ENCODE measurements around the gene MAML2. TPM values are rescaled to one million over a fixed set of nuclear protein-coding genes. Genes with fewer than 3 reads are reported as not detected.

The MAML2 gene
- total RNA-seq, 3 donors from 2014 or later (not counting 1 experiment from before 2014, with no cell fraction given) = 14.2 to 20.5 (median 16.1) TPM

- no peaks in the 10 kb centered on the region for H3K9me3 Mint-ChIP-seq
- ATAC-seq (no peak), DNase-seq (no peak)
- 89% methylated on average over 2 of the region's 3 CpGs for WGBS (ENCODE audit: insufficient coverage)
- intact Hi-C loops (cut with micrococcal nuclease) = no loop called here
- no peak for TF ChIP-seq CTCF (IDR thresholded peaks at IDR 0.05)
- peak overlapping the region; percentile 93 to 98 for H3K27ac Mint-ChIP-seq
- H3K9me3 ChIP-seq (ENCODE audit: control insufficient read depth, insufficient read depth, low read length) = no peaks in the 10 kb centered on the region
- H3K4me3 Mint-ChIP-seq = no peak overlapping the region
- H3K4me1 ChIP-seq (ENCODE audit: control insufficient read depth, insufficient read depth, low read length) = peaks cover 38% of the 10 kb centered on the region
- H3K27ac ChIP-seq (ENCODE audit: low read length) = peak overlapping the region; percentile 9
- peaks cover 70 to 74% of the 10 kb centered on the region in 2 donors for H3K4me1 Mint-ChIP-seq
- no peaks in the 10 kb centered on the region for H3K36me3 ChIP-seq (ENCODE audit: control insufficient read depth, insufficient read depth, low read length)
- no peaks in the 10 kb centered on the region for H3K36me3 Mint-ChIP-seq
- no peak overlapping the region for H3K4me3 ChIP-seq (ENCODE audit: low read length)
- H3K27me3 Mint-ChIP-seq (ENCODE audit: low read depth in 2 of 2) = no peaks in the 10 kb centered on the region
- H3K27me3 ChIP-seq (ENCODE audit: control insufficient read depth, insufficient read depth, low read length) = no peaks in the 10 kb centered on the region
These were observed 82.9 kb downstream of the MAML2 start for GRCh38 chr11:96260067-96260511.

GRCh38 chr11:96259134-96259830, 83.7 kb downstream of the MAML2 start:
- 54% methylated on average over 2 of the region's 4 CpGs for WGBS (ENCODE audit: insufficient coverage)
- Mint-ChIP-seq H3K27me3 (ENCODE audit: low read depth in 2 of 2) (no peaks in the 10 kb centered on the region), H3K27ac (peak overlapping the region; percentile 93 to 98), H3K4me3 (peak overlapping the region; percentile 91), H3K36me3 (no peaks in the 10 kb centered on the region), H3K4me1 (peaks cover 72 to 75% of the 10 kb centered on the region in 2 donors), H3K9me3 (no peaks in the 10 kb centered on the region)
- Histone ChIP-seq H3K36me3 (ENCODE audit: control insufficient read depth, insufficient read depth, low read length) (no peaks in the 10 kb centered on the region), H3K4me1 (ENCODE audit: control insufficient read depth, insufficient read depth, low read length) (peaks cover 44% of the 10 kb centered on the region), H3K27me3 (ENCODE audit: control insufficient read depth, insufficient read depth, low read length) (no peaks in the 10 kb centered on the region), H3K4me3 (ENCODE audit: low read length) (no peak overlapping the region), H3K27ac (ENCODE audit: low read length) (peak overlapping the region; percentile 90), H3K9me3 (ENCODE audit: control insufficient read depth, insufficient read depth, low read length) (no peaks in the 10 kb centered on the region)
- DNase-seq = peak in 1 of 2 donors; percentile 38
- intact Hi-C loops (cut with micrococcal nuclease) = loop anchor here (5.0 to 10.0 kb wide), 2 partner anchors 128 to 296 kb away; partner anchors contain the start of gene CCDC82
- TF ChIP-seq CTCF (IDR thresholded peaks at IDR 0.05) = no peak
- ATAC-seq = no peak

GRCh38 chr11:96257972-96258934, 84.7 kb downstream of the MAML2 start:
- DNase-seq = peak in 1 of 2 donors; percentile 82
- no peaks in the 10 kb centered on the region for H3K27me3 Mint-ChIP-seq (ENCODE audit: low read depth in 2 of 2)
- 4% methylated on average over 2 of the region's 4 CpGs for WGBS (ENCODE audit: insufficient coverage)

More at GRCh38 chr11:96257972-96258934, 84.7 kb downstream of the MAML2 start:
- ATAC-seq = peak; percentile 80 to 86 (median 84)
- Histone ChIP-seq H3K4me1 (ENCODE audit: control insufficient read depth, insufficient read depth, low read length) (peaks cover 40% of the 10 kb centered on the region), H3K36me3 (ENCODE audit: control insufficient read depth, insufficient read depth, low read length) (no peaks in the 10 kb centered on the region), H3K9me3 (ENCODE audit: control insufficient read depth, insufficient read depth, low read length) (no peaks in the 10 kb centered on the region), H3K27me3 (ENCODE audit: control insufficient read depth, insufficient read depth, low read length) (no peaks in the 10 kb centered on the region), H3K27ac (ENCODE audit: low read length) (peak overlapping the region; percentile 90), H3K4me3 (ENCODE audit: low read length) (peak overlapping the region; percentile 27)
- peak overlapping the region; percentile 91 for H3K4me3 Mint-ChIP-seq
- intact Hi-C loops (cut with micrococcal nuclease) = loop anchor here (1.0 to 10.0 kb wide), 3 partner anchors 9 to 297 kb away; partner anchors contain the start of gene CCDC82
- peaks cover 73 to 80% of the 10 kb centered on the region in 2 donors for H3K4me1 Mint-ChIP-seq
- no peaks in the 10 kb centered on the region for H3K9me3 Mint-ChIP-seq
- H3K36me3 Mint-ChIP-seq = no peaks in the 10 kb centered on the region
- peak overlapping the region; percentile 93 to 98 for H3K27ac Mint-ChIP-seq
- no peak for TF ChIP-seq CTCF (IDR thresholded peaks at IDR 0.05)
